SHP77 treated with DMSO at 0.1 percent for 48 hours (cell line): ENCODE data around the gene TTLL11.
"Not testable (repeated sequence)": the region's sequence is repeated elsewhere in the genome, so short reads cannot be mapped to it uniquely, and the experiment has no call there.

Experiments used
- DNase-seq: peaks from one replicate; lab custom pipeline; 2025; lab: John Stamatoyannopoulos, UW

Gene TTLL11

DNA sequence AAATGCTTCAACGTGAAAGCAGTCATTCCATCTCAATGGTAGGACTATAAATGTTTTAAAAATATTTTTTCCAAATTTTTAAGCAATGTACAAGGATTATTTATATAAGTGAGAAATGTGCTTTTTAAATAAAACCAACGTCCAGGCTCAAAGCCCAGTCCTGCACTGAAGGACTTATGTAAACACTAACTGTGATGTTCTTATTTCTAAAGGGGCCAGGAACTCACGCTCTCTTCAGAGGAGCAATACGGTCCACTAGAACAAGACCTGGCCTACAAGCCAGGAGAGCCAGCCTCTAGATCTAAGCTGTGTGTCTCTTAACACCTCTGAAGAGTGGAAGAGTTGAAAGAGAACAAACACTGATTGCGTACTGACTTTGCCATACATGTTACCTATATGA is 12.1 kb downstream of the TTLL11 start:
- no peak for DNase-seq

- DNase-seq: no peak
Measured at GRCh38 chr9:122078557-122078956, 14.6 kb downstream of the TTLL11 start.

DNA sequence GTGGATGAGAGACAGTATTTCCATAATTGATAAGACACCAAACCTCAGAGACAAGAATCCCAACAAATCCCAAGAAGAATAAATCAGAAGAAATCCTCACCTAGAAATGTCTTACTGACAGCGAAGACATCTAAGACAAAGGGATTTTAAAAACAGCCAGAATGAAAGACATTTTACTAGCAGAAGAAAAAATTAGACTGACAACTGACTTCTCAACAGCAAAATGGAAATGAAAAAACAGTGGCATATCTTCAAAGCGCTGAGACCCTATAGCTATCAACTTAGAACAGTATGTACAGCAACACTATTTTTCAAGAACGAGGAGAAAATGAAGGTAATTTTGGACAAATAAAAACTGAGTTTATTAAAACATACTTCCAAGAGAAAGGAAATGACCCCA is 16.3 kb downstream of the TTLL11 start:
- no peak for DNase-seq

- no peak for DNase-seq
Measured at GRCh38 chr9:122076117-122076516, 17.0 kb downstream of the TTLL11 start.

- DNase-seq: no peak
Measured at GRCh38 chr9:122075135-122076030, 17.7 kb downstream of the TTLL11 start.

GRCh38 chr9:122071715-122072114 is 21.4 kb downstream of the TTLL11 start:
- DNase-seq: no peak

GRCh38 chr9:122070728-122071515 is 22.2 kb downstream of the TTLL11 start:
- no peak for DNase-seq

DNA sequence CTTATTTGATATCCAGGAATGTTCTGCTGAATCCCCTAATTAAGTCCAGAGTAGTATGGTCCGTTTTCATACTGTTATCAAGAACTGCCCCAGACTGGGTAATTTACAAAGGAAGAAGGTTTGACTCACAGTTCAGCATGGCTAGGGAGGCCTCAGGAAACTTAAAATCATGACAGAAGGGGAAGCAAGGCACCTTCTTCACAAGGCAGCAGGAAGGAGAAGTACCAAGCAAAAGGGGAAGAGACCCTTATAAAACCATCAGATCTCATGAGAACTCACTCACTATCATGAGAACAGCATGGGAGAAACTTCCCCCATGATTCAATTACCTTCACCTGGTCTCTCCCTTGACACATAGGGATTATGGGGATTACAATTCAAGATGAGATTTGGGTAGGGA is 26.4 kb downstream of the TTLL11 start:
- DNase-seq: not testable (repeated sequence)

GRCh38 chr9:122065923-122066629 is 27.0 kb downstream of the TTLL11 start:
- DNase-seq: no peak

- DNase-seq: no peak
Measured at GRCh38 chr9:122060481-122060880, 32.6 kb downstream of the TTLL11 start.

GRCh38 chr9:122059955-122060324 is 33.2 kb downstream of the TTLL11 start:
- DNase-seq: no peak

DNA sequence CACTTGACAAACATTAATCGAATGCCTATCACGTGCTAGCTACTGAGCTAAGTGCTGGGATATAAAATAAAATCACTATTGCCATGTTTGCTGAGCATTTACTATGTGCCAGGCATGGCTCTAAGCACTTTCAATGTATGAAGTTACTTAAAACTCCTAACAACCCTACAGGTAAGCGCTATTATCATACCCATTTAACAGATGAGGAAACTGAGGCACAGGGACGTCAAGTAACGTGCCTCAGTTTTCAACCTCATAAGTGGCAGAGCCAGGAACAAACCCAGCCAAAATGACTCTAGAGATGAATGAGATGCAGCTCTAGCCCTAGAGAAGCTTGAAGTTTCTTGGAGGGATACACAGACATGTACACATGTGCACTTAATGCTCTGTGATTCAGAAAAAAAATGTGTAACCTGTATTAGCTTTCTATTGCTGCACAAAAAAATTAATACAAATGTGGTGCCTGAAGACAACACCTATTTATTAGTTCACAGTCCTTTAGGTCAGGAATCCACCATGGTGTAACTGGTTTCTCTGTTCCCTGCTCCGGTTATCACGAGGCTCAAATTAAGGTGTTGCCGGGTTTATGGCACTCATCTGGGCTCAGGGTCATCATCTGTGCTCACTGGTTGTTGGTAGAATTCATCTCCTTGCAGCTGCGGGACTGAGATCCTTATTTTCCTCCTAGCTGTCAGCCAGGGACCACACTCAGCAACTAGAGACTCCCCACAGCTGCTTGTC is 33.7 kb downstream of the TTLL11 start:
- DNase-seq: no peak

DNA sequence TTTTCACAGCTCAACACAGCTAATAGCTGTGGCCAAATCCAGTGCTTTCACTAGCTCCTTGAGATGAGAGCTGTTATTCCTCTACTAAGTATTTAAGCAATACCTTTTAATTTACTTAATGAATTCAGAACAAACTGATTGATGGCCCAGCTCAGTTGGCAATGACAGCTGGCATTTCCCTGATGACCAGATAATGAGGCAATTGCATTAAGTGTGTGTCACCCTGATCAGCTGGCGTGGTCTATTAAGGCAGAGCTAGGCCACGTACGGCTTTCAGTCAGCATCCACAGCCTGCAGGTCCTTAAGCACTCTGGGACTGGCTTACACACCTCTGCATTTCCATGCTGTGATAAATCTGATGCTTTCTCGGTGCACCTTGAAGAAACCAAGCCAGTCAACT is 34.4 kb downstream of the TTLL11 start:
- DNase-seq: no peak

- DNase-seq: no peak
Measured at GRCh38 chr9:122058051-122058450, 35.1 kb downstream of the TTLL11 start.

DNA sequence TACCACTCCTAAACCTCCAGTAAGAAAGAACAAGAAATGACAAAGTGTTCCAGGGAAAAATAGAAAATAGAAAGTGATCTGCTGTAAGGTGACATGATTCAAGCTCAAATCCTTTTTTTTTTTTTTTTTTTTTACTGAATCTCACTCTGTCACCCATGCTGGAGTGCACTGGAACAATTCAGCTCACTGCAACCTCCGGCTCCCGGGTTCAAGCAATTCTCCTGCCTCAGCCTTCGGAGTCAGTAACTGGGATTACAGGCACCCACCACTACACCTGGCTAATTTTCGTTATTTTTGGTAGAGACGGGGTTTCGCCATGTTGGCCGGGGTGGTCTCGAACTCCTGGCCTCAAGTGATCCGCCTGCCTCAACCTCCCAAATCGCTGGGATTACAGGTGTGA is 35.9 kb downstream of the TTLL11 start:
- DNase-seq: no peak

DNA sequence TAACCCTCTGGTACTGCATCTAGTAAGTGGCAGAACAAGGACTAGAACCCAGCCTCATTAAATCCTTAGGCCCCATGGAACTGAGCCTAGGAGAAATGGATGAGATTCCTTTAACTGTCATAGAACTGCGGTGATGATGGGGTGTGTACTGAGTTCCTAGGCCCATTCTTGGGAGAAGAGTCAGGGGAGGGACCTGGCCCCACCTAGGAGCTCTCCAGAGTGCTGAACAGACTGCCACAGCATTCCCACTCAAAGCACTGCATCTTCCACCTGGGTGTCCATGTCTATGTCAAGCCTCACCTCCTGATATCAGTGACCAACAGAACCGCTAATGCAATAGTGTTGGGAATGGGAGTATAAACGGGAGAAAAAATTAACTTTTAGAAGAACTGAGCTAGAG is 36.6 kb downstream of the TTLL11 start:
- DNase-seq: no peak

GRCh38 chr9:122055701-122056100 is 37.4 kb downstream of the TTLL11 start:
- DNase-seq: no peak

DNA sequence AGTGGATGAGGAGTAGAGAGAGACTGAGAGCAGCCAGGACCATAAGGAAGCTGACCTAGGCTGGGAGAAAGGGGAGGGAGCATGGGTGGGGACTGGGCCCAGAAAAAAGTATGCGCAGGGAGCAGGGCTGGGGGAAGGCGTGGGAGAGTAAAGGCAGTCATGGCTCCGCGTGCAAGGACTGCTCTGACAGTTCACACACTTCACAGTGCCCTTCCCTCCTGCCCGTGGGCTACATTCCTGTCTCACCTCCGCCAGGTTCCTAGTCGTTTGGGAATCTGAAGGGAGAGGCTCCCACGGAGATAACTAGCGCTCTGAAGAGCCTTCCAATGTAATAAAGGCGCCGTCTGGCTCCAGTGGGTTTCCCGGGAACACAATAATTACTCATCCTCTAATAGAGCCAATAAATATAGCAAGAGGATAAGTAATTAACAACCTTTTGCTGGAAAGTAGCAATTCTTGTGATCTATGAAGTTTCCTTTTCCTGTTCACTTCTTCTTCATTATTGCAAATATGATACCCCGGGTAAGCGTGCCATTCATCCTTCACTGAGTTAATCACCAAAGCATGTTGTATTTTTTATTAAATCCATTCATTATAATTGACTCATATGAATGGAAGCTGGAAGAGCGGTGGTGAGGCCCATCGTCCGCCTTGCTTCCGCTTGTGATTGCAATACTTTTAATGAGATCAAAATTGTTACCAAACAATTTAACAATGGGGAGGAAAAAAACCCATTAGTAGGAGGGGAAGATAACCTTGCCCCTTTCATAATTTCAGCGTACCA is 39.3 kb downstream of the TTLL11 start:
- no peak for DNase-seq

DNA sequence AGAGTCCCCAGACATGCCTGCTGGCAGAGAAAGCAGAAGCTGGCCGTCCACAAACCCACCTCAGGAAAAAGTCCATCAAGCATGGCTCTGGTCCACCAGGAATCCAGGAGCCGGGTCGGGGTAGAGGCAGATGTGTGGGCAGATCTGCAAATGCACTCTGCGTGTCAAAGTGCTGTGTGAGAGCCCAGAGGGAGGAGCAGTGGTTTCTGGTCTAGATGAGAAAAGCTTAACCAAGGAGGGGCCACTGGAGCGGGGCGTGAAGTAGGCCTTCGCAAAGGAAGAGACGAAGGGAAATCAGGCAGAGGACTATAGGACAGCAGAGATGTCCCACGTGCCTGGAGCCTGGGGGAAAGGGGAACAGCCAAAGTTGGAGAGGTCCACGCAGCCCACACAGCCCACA is 40.0 kb downstream of the TTLL11 start:
- no peak for DNase-seq

DNA sequence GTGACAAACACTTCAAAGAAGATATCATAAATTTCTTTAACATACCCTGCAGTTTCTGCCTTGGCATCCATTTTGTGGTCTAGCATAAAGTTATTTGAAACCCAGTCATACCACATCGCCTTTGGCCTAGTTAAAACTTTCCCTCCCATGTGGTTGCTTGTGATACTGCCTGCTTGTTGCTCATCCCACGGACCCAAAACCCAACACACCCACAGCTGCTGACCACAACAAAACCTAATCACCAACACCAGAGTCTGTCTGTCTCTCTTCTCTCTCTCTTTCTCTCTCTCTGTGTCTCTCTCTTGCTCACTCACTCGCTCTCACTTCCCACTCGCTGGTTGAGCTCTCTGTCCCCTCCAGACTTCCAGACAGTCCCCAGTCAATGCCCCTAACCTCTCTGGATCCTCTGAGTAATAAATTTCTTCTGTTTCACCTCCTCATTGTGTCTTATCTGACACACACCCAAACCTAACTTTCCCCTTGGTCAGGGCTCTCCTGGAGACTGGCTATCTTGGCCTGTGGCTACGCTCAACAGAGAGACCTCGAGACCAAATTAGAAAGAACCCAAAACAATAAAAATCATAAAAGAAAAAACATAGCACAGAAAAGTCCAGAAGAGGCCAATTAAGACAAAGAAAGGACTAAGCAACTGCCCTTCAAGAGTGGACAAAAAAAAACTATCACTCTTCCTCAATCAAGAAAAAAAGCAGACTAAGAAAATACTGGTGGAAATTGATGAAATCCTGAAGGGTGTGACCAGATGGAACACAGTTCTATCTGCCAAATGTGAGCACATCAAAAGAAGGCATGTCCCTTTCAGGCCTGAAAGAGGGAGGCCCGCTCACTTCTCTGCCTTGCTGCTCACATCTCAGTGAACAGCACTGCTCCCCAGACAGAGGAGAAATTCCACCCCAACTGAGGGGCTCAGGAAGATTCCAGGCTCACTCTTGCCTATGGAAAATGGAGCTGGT is 41.5 kb downstream of the TTLL11 start:
- DNase-seq: no peak
